B cell (primary cell): ENCODE data around the gene SLC4A5. TPM values are rescaled to one million over a fixed set of nuclear protein-coding genes. Genes with fewer than 3 reads are reported as not detected.

Source experiments
- ATAC-seq: fragments of 200-7000 bp; cut with Tn5 transposase; one replicate; pipeline ENCODE4 v1.10.0; 2021; ENCODE audit warnings: low read depth, mild to moderate bottlenecking, moderate number of reproducible peaks, moderate library complexity
- CTCF ChIA-PET: fragments of 350-600 bp; sonication (Branson Sonifier 250); formaldehyde crosslinking; loops from one replicate; lab custom pipeline; 2021; ENCODE audit warnings: antibody characterized with exemption, inconsistent platforms; lab: Charles Lee
- POLR2A ChIA-PET: fragments of 350-600 bp; sonication (Branson Sonifier 250); formaldehyde crosslinking; loops from one replicate; lab custom pipeline; 2021; ENCODE audit warnings: antibody characterized with exemption; lab: Charles Lee
- DNase-seq: peaks from one replicate; pipeline ENCODE4 v3.0.0; 2013
- H2AFZ ChIP-seq: 2 replicates; pipeline ENCODE4 v1.6.1; 2012; ENCODE audit warnings: mild to moderate bottlenecking, low read depth, low read length; ENCODE audit not compliant: insufficient read depth, poor library complexity, severe bottlenecking
- H3K27ac ChIP-seq, 2 donors: 1 replicate in 1 of 2; 2 replicates in 1 of 2; pipeline ENCODE4 v1.5.1; 2012 to 2013; ENCODE audit warnings: low read length in 2 of 2, mild to moderate bottlenecking in 2 of 2, moderate library complexity in 1 of 2
- H3K27me3 ChIP-seq, 4 experiments: fragments of 200-600 bp in 1 of 4; sonication (generic) in 1 of 4; replicated peaks in 1 of 4; 1 replicate in 2 of 4; 2 replicates in 2 of 4; pipeline versions ENCODE4 v1.6.1 to v1.7.0; 2013 to 2016; ENCODE audit warnings: low read length in 3 of 4, mild to moderate bottlenecking in 2 of 4, mixed read lengths in 1 of 4, moderate library complexity in 1 of 4; ENCODE audit not compliant: insufficient read depth in 4 of 4, control insufficient read depth in 3 of 4; ENCODE audit errors: control extremely low read depth in 1 of 4
- H3K36me3 ChIP-seq, 2 experiments: replicated peaks in 1 of 2; 1 replicate in 1 of 2; 2 replicates in 1 of 2; pipeline versions ENCODE4 v1.6.1 to v1.7.1; 2013; ENCODE audit warnings: low read length in 1 of 2; ENCODE audit not compliant: insufficient read depth in 2 of 2, control insufficient read depth in 1 of 2; ENCODE audit errors: control extremely low read depth in 1 of 2, extremely low read depth in 1 of 2
- H3K4me1 ChIP-seq, 2 donors: fragments of 200-600 bp in 1 of 2; sonication (generic) in 1 of 2; 1 replicate in 1 of 2; 2 replicates in 1 of 2; pipeline versions ENCODE4 v1.5.1 to v1.6.1; 2013 to 2017; ENCODE audit warnings: low read length in 2 of 2; ENCODE audit not compliant: control insufficient read depth in 2 of 2, insufficient read depth in 2 of 2
- H3K4me2 ChIP-seq: replicated peaks from 2 replicates; pipeline ENCODE3; 2012; ENCODE audit warnings: mild to moderate bottlenecking, low read depth, low read length; ENCODE audit not compliant: poor library complexity, severe bottlenecking
- H3K4me3 ChIP-seq, 5 experiments: fragments of 200-600 bp in 1 of 5; sonication (generic) in 1 of 5; 1 replicate in 3 of 5; 2 replicates in 2 of 5; pipeline versions ENCODE4 v1.5.1 to v1.7.0; 2011 to 2016; ENCODE audit warnings: low read length in 4 of 5, mild to moderate bottlenecking in 4 of 5, low read depth in 2 of 5, control low read depth in 1 of 5, moderate library complexity in 1 of 5; ENCODE audit not compliant: insufficient read depth in 1 of 5; ENCODE audit errors: control extremely low read depth in 1 of 5, extremely low read depth in 1 of 5
- H3K79me2 ChIP-seq: fragments of 200-600 bp; sonication (generic); one replicate; pipeline ENCODE4 v1.6.0; 2016; ENCODE audit warnings: low read length; ENCODE audit not compliant: control insufficient read depth, insufficient read depth
- H3K9ac ChIP-seq: fragments of 200-600 bp; sonication (generic); 2 replicates; pipeline ENCODE4 v1.6.1; 2017; ENCODE audit warnings: mild to moderate bottlenecking, low read length, moderate library complexity
- H3K9me3 ChIP-seq, 3 donors: one replicate each; pipeline versions ENCODE4 v1.6.1 to v1.7.1; 2013; ENCODE audit warnings: low read length in 2 of 3; ENCODE audit not compliant: control insufficient read depth in 2 of 3, insufficient read depth in 1 of 3; ENCODE audit errors: control extremely low read depth in 1 of 3
- H4K20me1 ChIP-seq: 2 replicates; pipeline ENCODE4 v1.6.0; 2012; ENCODE audit warnings: mild to moderate bottlenecking, low read length; ENCODE audit not compliant: insufficient read depth, control insufficient read depth, poor library complexity, severe bottlenecking
- H3K27ac Mint-ChIP-seq: one replicate; pipeline ENCODE4 v1.8.0; 2021; ENCODE audit warnings: mixed read lengths
- H3K27me3 Mint-ChIP-seq: one replicate; pipeline ENCODE4 v1.8.0; 2021; ENCODE audit warnings: mixed read lengths
- H3K4me1 Mint-ChIP-seq: one replicate; pipeline ENCODE4 v1.8.0; 2021; ENCODE audit warnings: mixed read lengths
- H3K4me3 Mint-ChIP-seq: one replicate; pipeline ENCODE4 v1.8.0; 2021; ENCODE audit warnings: mixed read lengths
- H3K9me3 Mint-ChIP-seq: one replicate; pipeline ENCODE4 v1.8.0; 2022; ENCODE audit warnings: mixed read lengths; ENCODE audit not compliant: insufficient read depth
- EZH2 ChIP-seq: IDR thresholded peaks from 2 replicates; pipeline ENCODE4 v1.6.1; 2012; ENCODE audit warnings: borderline replicate concordance, low read depth, mild to moderate bottlenecking, moderate library complexity, low read length; ENCODE audit not compliant: insufficient read depth, poor library complexity, severe bottlenecking
- WGBS: methylation state at CpG from one replicate; pipeline ENCODE4 v1.1.5; 2013; ENCODE audit warnings: missing lambda C conversion rate; ENCODE audit not compliant: insufficient coverage; 5-methylcytosine and 5-hydroxymethylcytosine counted together
- intact Hi-C: fragments of 100-400 bp; cut with micrococcal nuclease; formaldehyde crosslinking; loops from one replicate; pipeline ENCODE4 v1.10.0; 2022
- polyA plus RNA-seq: library from polyadenylated mRNA; depleted of rRNA; stranded (reverse); fragments of >200 nt; gene quantifications from 2 replicates; pipeline ENCODE4 v1.2.3, GENCODE V29; 2012
- total RNA-seq, 2 donors: library from RNA; stranded (reverse); fragments of 120-200 nt in 1 of 2; gene quantifications; 1 replicate in 1 of 2; 2 replicates in 1 of 2; pipeline versions ENCODE4 v1.2.3 to v1.2.4, GENCODE V29; 2013 to 2022
- TF ChIP-seq, protein P1 (sequence below): fragments of 200-600 bp; IDR thresholded peaks from one replicate; pipeline ENCODE4 v1.8.0; 2022; ENCODE audit warnings: antibody characterized with exemption, mild to moderate bottlenecking

SLC4A5 gene
- total and polyA plus RNA-seq, 2 donors (not counting 1 experiment from before 2014, with no cell fraction given) = 3.3 to 9.7 TPM

DNA sequence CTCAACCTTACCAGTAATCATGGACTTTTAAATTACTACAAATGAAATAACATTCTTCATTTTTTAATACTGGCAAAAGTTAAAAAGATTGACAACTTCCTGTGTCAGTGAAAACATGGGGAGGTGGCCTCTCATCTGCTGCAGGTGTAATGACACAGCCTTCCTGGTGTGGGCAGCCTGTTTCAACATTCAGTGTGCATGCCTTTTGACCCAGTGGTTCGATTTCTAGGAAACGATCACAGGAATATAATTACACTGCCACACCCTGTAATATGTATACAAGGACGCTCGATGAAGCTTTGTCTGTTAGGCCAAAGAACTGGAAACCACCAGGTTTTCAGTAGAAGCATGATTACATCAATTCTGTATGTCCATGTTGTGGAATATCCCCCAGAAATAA, 76.1 kb downstream of the SLC4A5 start:
- H3K27me3 ChIP-seq = no peaks in the 10 kb centered on the region
- intact Hi-C loops = no loop called here
- H3K9me3 ChIP-seq = no peaks in the 10 kb centered on the region
- Mint-ChIP-seq H3K27me3 (no peaks in the 10 kb centered on the region), H3K9me3 (no peaks in the 10 kb centered on the region), H3K4me3 (no peak overlapping the region), H3K4me1 (peaks cover 2% of the 10 kb centered on the region), H3K27ac (no peak overlapping the region)
- no CpG with 5 or more reads among the region's 4 CpGs for WGBS
- no peak for ATAC-seq
- no peak for TF ChIP-seq EZH2
- TF ChIP-seq, protein P1, sequence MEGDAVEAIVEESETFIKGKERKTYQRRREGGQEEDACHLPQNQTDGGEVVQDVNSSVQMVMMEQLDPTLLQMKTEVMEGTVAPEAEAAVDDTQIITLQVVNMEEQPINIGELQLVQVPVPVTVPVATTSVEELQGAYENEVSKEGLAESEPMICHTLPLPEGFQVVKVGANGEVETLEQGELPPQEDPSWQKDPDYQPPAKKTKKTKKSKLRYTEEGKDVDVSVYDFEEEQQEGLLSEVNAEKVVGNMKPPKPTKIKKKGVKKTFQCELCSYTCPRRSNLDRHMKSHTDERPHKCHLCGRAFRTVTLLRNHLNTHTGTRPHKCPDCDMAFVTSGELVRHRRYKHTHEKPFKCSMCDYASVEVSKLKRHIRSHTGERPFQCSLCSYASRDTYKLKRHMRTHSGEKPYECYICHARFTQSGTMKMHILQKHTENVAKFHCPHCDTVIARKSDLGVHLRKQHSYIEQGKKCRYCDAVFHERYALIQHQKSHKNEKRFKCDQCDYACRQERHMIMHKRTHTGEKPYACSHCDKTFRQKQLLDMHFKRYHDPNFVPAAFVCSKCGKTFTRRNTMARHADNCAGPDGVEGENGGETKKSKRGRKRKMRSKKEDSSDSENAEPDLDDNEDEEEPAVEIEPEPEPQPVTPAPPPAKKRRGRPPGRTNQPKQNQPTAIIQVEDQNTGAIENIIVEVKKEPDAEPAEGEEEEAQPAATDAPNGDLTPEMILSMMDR = no peak
- H3K9ac ChIP-seq = no peak overlapping the region
- no peaks in the 10 kb centered on the region for H3K79me2 ChIP-seq
- CTCF ChIA-PET = interaction anchor here (1.7 kb wide), 1 partner anchor 68 kb away, joined by 11 read pairs; no protein-coding TSS in a partner anchor
- no peaks in the 10 kb centered on the region for H4K20me1 ChIP-seq
- no peak overlapping the region for H3K27ac ChIP-seq
- H3K4me3 ChIP-seq = no peak overlapping the region
- H2AFZ ChIP-seq = no peak overlapping the region
- no peaks in the 10 kb centered on the region for H3K36me3 ChIP-seq
- H3K4me2 ChIP-seq = no peak overlapping the region
- POLR2A ChIA-PET = no interaction called here
- DNase-seq = peak; percentile 29
- H3K4me1 ChIP-seq = no peaks in the 10 kb centered on the region

DNA sequence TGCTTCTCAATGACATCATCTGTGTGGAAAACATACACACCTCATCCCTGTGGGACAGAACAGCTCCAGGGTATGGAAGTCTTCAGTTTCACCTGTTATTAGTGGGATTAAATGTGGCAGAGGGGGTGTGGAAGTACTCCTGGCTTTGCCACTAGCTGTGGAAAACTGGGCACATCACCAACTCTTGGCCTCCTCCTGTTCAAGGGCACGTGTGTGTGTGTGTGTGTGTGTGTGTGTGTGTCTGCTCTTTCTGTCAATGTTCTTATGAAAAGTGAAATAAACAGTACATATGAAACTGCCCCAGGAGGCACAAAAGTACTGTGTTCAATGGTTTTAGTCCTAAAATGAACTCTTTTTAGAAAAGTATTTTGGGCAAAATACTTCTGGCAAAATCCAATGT, 78.9 kb downstream of the SLC4A5 start:
- ChIA-PET CTCF (interaction anchor here (0.7 kb wide), 1 partner anchor 13 kb away, joined by 3 read pairs; no protein-coding TSS in a partner anchor), POLR2A (no interaction called here)
- intact Hi-C loops = no loop called here
- no peak overlapping the region for H3K4me3 ChIP-seq
- H3K9me3 ChIP-seq = no peaks in the 10 kb centered on the region
- no peak for TF ChIP-seq EZH2
- TF ChIP-seq, protein P1 = no peak
- H3K79me2 ChIP-seq = no peaks in the 10 kb centered on the region
- no CpG with 5 or more reads among the region's 1 CpG for WGBS
- no peak overlapping the region for H3K9ac ChIP-seq
- no peaks in the 10 kb centered on the region for H3K4me1 ChIP-seq
- no peak overlapping the region for H3K27ac ChIP-seq
- no peak overlapping the region for H3K27ac Mint-ChIP-seq
- no peaks in the 10 kb centered on the region for H3K27me3 Mint-ChIP-seq
- H3K9me3 Mint-ChIP-seq = no peaks in the 10 kb centered on the region
- H4K20me1 ChIP-seq = no peaks in the 10 kb centered on the region
- DNase-seq (no peak), ATAC-seq (no peak)
- H3K27me3 ChIP-seq = no peaks in the 10 kb centered on the region
- H3K4me2 ChIP-seq = no peak overlapping the region
- no peaks in the 10 kb centered on the region for H3K36me3 ChIP-seq
- peaks cover 2% of the 10 kb centered on the region for H3K4me1 Mint-ChIP-seq
- no peak overlapping the region for H3K4me3 Mint-ChIP-seq
- no peak overlapping the region for H2AFZ ChIP-seq
